HCT116 (cell line): ENCODE data around the gene FAM184A. TPM values are rescaled to one million over a fixed set of nuclear protein-coding genes. Genes with fewer than 3 reads are reported as not detected.

Experiments used
- ATAC-seq: fragments of 200-7000 bp; cut with Tn5 transposase; 2 replicates; pipeline ENCODE4 v1.9.1; 2020; ENCODE audit warnings: mild to moderate bottlenecking, moderate library complexity
- BruUV-seq: library from RNA; stranded (reverse); fragments of 400-500 nt; replicated peaks from 2 replicates; lab custom pipeline; 2021; lab: Mats Ljungman, UMichigan
- CTCF ChIA-PET: fragments of 300-600 bp; sonication (Branson Sonifier 250); formaldehyde crosslinking; loops from one replicate; lab custom pipeline; 2021; ENCODE audit warnings: antibody characterized with exemption; lab: Charles Lee
- POLR2A ChIA-PET: fragments of 300-600, 350-600 bp; sonication (Branson Sonifier 250); formaldehyde crosslinking; loops from one replicate; lab custom pipeline; 2021; ENCODE audit warnings: antibody characterized with exemption; lab: Charles Lee
- RAD21 ChIA-PET, 2 experiments: fragments of 300-600 bp; sonication (Branson Sonifier 250); formaldehyde crosslinking; loops; one replicate each; lab custom pipeline; 2023; ENCODE audit warnings: low total read pairs in 2 of 2; ENCODE audit not compliant: uncharacterized antibody in 2 of 2, unreplicated experiment in 2 of 2, low non-redundant PET in 1 of 2; lab: Charles Lee
- DNase-seq: peaks from one replicate; pipeline ENCODE4 v3.0.0-alpha.2; 2010; ENCODE audit warnings: low read depth, low spot score
- H2AFZ ChIP-seq: fragments of 200-600 bp; shearing (Covaris generic), sonication (generic); 2 replicates; pipeline ENCODE4 v1.6.1; 2017; ENCODE audit warnings: low read depth, mixed run types, mixed read lengths, antibody characterized with exemption, low read length; ENCODE audit not compliant: poor library complexity, severe bottlenecking
- H3K27ac ChIP-seq: 2 replicates; pipeline ENCODE4 v1.5.1; 2012; ENCODE audit warnings: low read depth, low read length
- H3K27me3 ChIP-seq: fragments of 200-600 bp; sonication (generic); 2 replicates; pipeline ENCODE4 v1.6.1; 2016; ENCODE audit warnings: mixed run types, low read length, mixed read lengths; ENCODE audit not compliant: insufficient read depth
- H3K36me3 ChIP-seq, 2 experiments: fragments of 200-500 bp in 1 of 2; fragments of 200-600 bp in 1 of 2; sonication (Bioruptor generic) in 1 of 2; sonication (generic) in 1 of 2; 2 replicates each; pipeline versions ENCODE4 v1.5.1 to v1.6.1; 2014 to 2016; ENCODE audit warnings: low read length in 2 of 2, inconsistent platforms in 1 of 2, mixed read lengths in 1 of 2, mixed run types in 1 of 2; ENCODE audit not compliant: insufficient read depth in 2 of 2, control insufficient read depth in 1 of 2
- H3K4me1 ChIP-seq, 2 experiments: fragments of 200-600 bp in 1 of 2; sonication (generic) in 1 of 2; 2 replicates each; pipeline versions ENCODE4 v1.5.1 to v1.6.1; 2012 to 2017; ENCODE audit warnings: low read length in 2 of 2, inconsistent platforms in 1 of 2, mild to moderate bottlenecking in 1 of 2, mixed read lengths in 1 of 2, mixed run types in 1 of 2, moderate library complexity in 1 of 2; ENCODE audit not compliant: insufficient read depth in 2 of 2, control insufficient read depth in 1 of 2
- H3K4me2 ChIP-seq: fragments of 200-600 bp; sonication (generic); 2 replicates; pipeline ENCODE4 v1.6.1; 2017; ENCODE audit warnings: mixed run types, low read length, mixed read lengths
- H3K4me3 ChIP-seq, 2 experiments: fragments of 200-600 bp in 1 of 2; sonication (generic) in 1 of 2; replicated peaks in 1 of 2; 2 replicates each; pipeline ENCODE4 v1.5.1; 2011 to 2016; ENCODE audit warnings: low read length in 2 of 2, control low read depth in 1 of 2, low read depth in 1 of 2, mild to moderate bottlenecking in 1 of 2, mixed read lengths in 1 of 2, mixed run types in 1 of 2
- H3K79me2 ChIP-seq: fragments of 200-600 bp; sonication (generic); 2 replicates; pipeline ENCODE4 v1.6.1; 2017; ENCODE audit warnings: mild to moderate bottlenecking, mixed run types, low read length, moderate library complexity, mixed read lengths; ENCODE audit not compliant: insufficient read depth
- H3K9ac ChIP-seq: fragments of 200-600 bp; sonication (generic); 2 replicates; pipeline ENCODE4 v1.6.1; 2016; ENCODE audit warnings: low read length, mixed read lengths
- H3K9me2 ChIP-seq: fragments of 200-600 bp; sonication (generic), shearing (Covaris generic); 2 replicates; pipeline ENCODE4 v1.6.1; 2017; ENCODE audit warnings: mixed run types, mild to moderate bottlenecking, moderate library complexity; ENCODE audit not compliant: insufficient read depth
- H3K9me3 ChIP-seq, 2 experiments: fragments of 200-500 bp in 1 of 2; fragments of 200-600 bp in 1 of 2; sonication (Bioruptor generic) in 1 of 2; sonication (generic) in 1 of 2; 2 replicates each; pipeline ENCODE4 v1.6.1; 2014 to 2017; ENCODE audit warnings: low read length in 2 of 2, mixed read lengths in 2 of 2, inconsistent platforms in 1 of 2, low read depth in 1 of 2, mild to moderate bottlenecking in 1 of 2, mixed run types in 1 of 2, moderate library complexity in 1 of 2; ENCODE audit not compliant: control insufficient read depth in 1 of 2, insufficient read depth in 1 of 2
- H4K20me1 ChIP-seq: fragments of 200-600 bp; sonication (generic), shearing (Covaris generic); 2 replicates; pipeline ENCODE4 v1.6.1; 2017; ENCODE audit warnings: mixed run types, mild to moderate bottlenecking, moderate library complexity; ENCODE audit not compliant: insufficient read depth
- CEBPB ChIP-seq: IDR thresholded peaks from 2 replicates; pipeline ENCODE4 v1.6.1; 2012; ENCODE audit warnings: low read depth
- ELF1 ChIP-seq: IDR thresholded peaks from 2 replicates; pipeline ENCODE4 v1.6.1; 2012; ENCODE audit warnings: low read depth, borderline replicate concordance
- EZH2phosphoT487 ChIP-seq: fragments of 200-600 bp; IDR thresholded peaks from 2 replicates; pipeline ENCODE4 v1.6.1; 2018; ENCODE audit warnings: antibody characterized with exemption, borderline replicate concordance
- JUND ChIP-seq: IDR thresholded peaks from 2 replicates; pipeline ENCODE4 v1.6.1; 2012
- POLR2A ChIP-seq: IDR thresholded peaks from 2 replicates; pipeline ENCODE4 v1.7.0; 2011; ENCODE audit warnings: borderline replicate concordance; ENCODE audit not compliant: insufficient read depth, insufficient read length; ENCODE audit errors: extremely low read depth
- RAD21 ChIP-seq: IDR thresholded peaks from 2 replicates; pipeline ENCODE4 v1.6.1; 2012; ENCODE audit warnings: low read depth, mild to moderate bottlenecking
- SP1 ChIP-seq: IDR thresholded peaks from 2 replicates; pipeline ENCODE4 v1.6.1; 2012; ENCODE audit warnings: low read depth
- SRF ChIP-seq: IDR thresholded peaks from 2 replicates; pipeline ENCODE4 v1.6.1; 2012; ENCODE audit warnings: low read depth
- YY1 ChIP-seq: IDR thresholded peaks from 2 replicates; pipeline ENCODE4 v1.6.1; 2011; ENCODE audit warnings: low read length, low read depth, moderate library complexity, mild to moderate bottlenecking; ENCODE audit not compliant: insufficient replicate concordance; ENCODE audit errors: extremely low read depth
- intact Hi-C: fragments of 100-400 bp; cut with micrococcal nuclease; formaldehyde crosslinking; loops from 2 replicates; pipeline ENCODE4 v1.10.0; 2022
- total RNA-seq: library from RNA; stranded (reverse); gene quantifications from one replicate; pipeline ENCODE4 v1.2.1, GENCODE V29; 2021; ENCODE audit not compliant: unreplicated experiment
- TF ChIP-seq, protein P1 (sequence below): IDR thresholded peaks from 2 replicates; pipeline ENCODE4 v1.6.1; 2012
- TF ChIP-seq, protein P2 (sequence below): IDR thresholded peaks from 2 replicates; pipeline ENCODE4 v1.6.1; 2012
- TF ChIP-seq, protein P3 (sequence below), 3 experiments: fragments of 200-600 bp in 1 of 3; sonication (generic) in 1 of 3; IDR thresholded peaks in 2 of 3; conservative IDR thresholded peaks in 1 of 3; 2 replicates each; pipeline ENCODE4 v1.5.1; 2012 to 2017; ENCODE audit warnings: low read depth in 2 of 3, low read length in 2 of 3, antibody characterized with exemption in 1 of 3, borderline replicate concordance in 1 of 3, control low read depth in 1 of 3, mild to moderate bottlenecking in 1 of 3, mixed read lengths in 1 of 3, mixed run types in 1 of 3, moderate library complexity in 1 of 3; ENCODE audit not compliant: insufficient read depth in 1 of 3
- TF ChIP-seq, protein P4 (sequence below): IDR thresholded peaks from 2 replicates; pipeline ENCODE4 v1.6.1; 2012; ENCODE audit warnings: low read depth

The FAM184A gene
- total RNA-seq, 1 experiment from 2014 or later = 2.4 TPM

DNA sequence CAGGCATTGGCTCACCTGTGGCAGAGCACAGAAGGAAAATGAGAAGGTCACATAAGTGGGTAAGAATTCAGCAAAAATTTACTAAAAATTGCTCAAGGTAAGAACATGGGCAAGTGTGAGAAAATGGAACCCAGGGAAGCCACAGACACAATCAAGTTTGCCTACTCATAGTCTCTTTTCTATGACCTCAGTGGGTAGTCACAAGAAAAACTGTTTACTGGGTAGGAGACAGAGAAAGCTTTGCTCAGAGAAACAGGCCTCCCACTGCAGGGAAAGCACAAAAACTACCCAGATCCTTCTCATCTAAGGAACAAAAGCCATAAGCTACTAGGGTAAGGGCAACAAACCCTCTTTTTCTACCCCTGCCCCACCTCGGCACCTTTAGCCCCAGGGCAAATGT, 35.2 kb downstream of the FAM184A start:
- no TSS peak for BruUV-seq
- H3K4me1 ChIP-seq = no peaks in the 10 kb centered on the region
- TF ChIP-seq, protein P1, sequence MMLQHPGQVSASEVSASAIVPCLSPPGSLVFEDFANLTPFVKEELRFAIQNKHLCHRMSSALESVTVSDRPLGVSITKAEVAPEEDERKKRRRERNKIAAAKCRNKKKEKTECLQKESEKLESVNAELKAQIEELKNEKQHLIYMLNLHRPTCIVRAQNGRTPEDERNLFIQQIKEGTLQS = no peak
- TF ChIP-seq CEBPB = no peak
- no peak for TF ChIP-seq RAD21
- TF ChIP-seq ELF1 = no peak
- TF ChIP-seq, protein P2, sequence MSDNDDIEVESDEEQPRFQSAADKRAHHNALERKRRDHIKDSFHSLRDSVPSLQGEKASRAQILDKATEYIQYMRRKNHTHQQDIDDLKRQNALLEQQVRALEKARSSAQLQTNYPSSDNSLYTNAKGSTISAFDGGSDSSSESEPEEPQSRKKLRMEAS = no peak
- TF ChIP-seq, protein P3, sequence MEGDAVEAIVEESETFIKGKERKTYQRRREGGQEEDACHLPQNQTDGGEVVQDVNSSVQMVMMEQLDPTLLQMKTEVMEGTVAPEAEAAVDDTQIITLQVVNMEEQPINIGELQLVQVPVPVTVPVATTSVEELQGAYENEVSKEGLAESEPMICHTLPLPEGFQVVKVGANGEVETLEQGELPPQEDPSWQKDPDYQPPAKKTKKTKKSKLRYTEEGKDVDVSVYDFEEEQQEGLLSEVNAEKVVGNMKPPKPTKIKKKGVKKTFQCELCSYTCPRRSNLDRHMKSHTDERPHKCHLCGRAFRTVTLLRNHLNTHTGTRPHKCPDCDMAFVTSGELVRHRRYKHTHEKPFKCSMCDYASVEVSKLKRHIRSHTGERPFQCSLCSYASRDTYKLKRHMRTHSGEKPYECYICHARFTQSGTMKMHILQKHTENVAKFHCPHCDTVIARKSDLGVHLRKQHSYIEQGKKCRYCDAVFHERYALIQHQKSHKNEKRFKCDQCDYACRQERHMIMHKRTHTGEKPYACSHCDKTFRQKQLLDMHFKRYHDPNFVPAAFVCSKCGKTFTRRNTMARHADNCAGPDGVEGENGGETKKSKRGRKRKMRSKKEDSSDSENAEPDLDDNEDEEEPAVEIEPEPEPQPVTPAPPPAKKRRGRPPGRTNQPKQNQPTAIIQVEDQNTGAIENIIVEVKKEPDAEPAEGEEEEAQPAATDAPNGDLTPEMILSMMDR (IDR thresholded peaks at IDR 0.05 in 2 of 3, conservative IDR thresholded peaks at IDR 0.05 in 1 of 3; ENCODE audit: borderline replicate concordance in 1 of 3, insufficient read depth in 1 of 3, low read depth in 2 of 3, low read length in 2 of 3) = no peak
- TF ChIP-seq POLR2A = no peak
- TF ChIP-seq JUND = no peak
- TF ChIP-seq, protein P4, sequence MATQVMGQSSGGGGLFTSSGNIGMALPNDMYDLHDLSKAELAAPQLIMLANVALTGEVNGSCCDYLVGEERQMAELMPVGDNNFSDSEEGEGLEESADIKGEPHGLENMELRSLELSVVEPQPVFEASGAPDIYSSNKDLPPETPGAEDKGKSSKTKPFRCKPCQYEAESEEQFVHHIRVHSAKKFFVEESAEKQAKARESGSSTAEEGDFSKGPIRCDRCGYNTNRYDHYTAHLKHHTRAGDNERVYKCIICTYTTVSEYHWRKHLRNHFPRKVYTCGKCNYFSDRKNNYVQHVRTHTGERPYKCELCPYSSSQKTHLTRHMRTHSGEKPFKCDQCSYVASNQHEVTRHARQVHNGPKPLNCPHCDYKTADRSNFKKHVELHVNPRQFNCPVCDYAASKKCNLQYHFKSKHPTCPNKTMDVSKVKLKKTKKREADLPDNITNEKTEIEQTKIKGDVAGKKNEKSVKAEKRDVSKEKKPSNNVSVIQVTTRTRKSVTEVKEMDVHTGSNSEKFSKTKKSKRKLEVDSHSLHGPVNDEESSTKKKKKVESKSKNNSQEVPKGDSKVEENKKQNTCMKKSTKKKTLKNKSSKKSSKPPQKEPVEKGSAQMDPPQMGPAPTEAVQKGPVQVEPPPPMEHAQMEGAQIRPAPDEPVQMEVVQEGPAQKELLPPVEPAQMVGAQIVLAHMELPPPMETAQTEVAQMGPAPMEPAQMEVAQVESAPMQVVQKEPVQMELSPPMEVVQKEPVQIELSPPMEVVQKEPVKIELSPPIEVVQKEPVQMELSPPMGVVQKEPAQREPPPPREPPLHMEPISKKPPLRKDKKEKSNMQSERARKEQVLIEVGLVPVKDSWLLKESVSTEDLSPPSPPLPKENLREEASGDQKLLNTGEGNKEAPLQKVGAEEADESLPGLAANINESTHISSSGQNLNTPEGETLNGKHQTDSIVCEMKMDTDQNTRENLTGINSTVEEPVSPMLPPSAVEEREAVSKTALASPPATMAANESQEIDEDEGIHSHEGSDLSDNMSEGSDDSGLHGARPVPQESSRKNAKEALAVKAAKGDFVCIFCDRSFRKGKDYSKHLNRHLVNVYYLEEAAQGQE = no peak
- TF ChIP-seq SP1 = no peak
- no peak for TF ChIP-seq SRF
- no peak for TF ChIP-seq YY1
- TF ChIP-seq EZH2phosphoT487 = no peak
- TF ChIP-seq, all 23 proteins: peak for 0
- ChIA-PET RAD21 (no interaction called here), POLR2A (no interaction called here), CTCF (no interaction called here)
- no peak for ATAC-seq
- H3K27me3 ChIP-seq = no peaks in the 10 kb centered on the region
- intact Hi-C loops = no loop called here
- H2AFZ ChIP-seq = no peak overlapping the region
- H3K27ac ChIP-seq = no peak overlapping the region
- no peak overlapping the region for H3K9ac ChIP-seq
- H3K79me2 ChIP-seq = no peaks in the 10 kb centered on the region
- H3K9me3 ChIP-seq = no peaks in the 10 kb centered on the region
- H3K4me2 ChIP-seq = no peak overlapping the region
- no peak for DNase-seq
- no peaks in the 10 kb centered on the region for H4K20me1 ChIP-seq
- no peak overlapping the region for H3K4me3 ChIP-seq
- H3K9me2 ChIP-seq = no peaks in the 10 kb centered on the region
- no peaks in the 10 kb centered on the region for H3K36me3 ChIP-seq
